Esophagus squamous epithelium (tissue), 4 donors: Measurements from ENCODE around the gene SPATS2.

Experiments used
- CTCF ChIP-seq, 6 experiments: fragments of 450-650 bp in 4 of 6; fragments of 200-600 bp in 2 of 6; sonication (generic) in 2 of 6; IDR thresholded peaks; one replicate each; pipeline ENCODE4 v1.5.1; 2016 to 2019; ENCODE audit warnings: antibody characterized with exemption in 6 of 6, mild to moderate bottlenecking in 4 of 6, moderate library complexity in 4 of 6
- POLR2A ChIP-seq, 4 donors: fragments of 450-650 bp; IDR thresholded peaks; one replicate each; pipeline ENCODE4 v1.6.1; 2017; ENCODE audit warnings: antibody characterized with exemption in 4 of 4, mild to moderate bottlenecking in 4 of 4, moderate library complexity in 3 of 4

- TF ChIP-seq CTCF (IDR thresholded peaks at IDR 0.05) (no peak), POLR2A (IDR thresholded peaks at IDR 0.05) (no peak)
Observed at GRCh38 chr12:49389387-49389703, 22.1 kb downstream of the SPATS2 start.
